Measurements from ENCODE around the gene CPNE4. TPM values are rescaled to one million over a fixed set of nuclear protein-coding genes. Genes with fewer than 3 reads are reported as not detected.

CPNE4 gene
- total RNA-seq, 2 donors from 2014 or later = 1.7 to 2.5 TPM

- Mint-ChIP-seq H3K4me3 (no peak overlapping the region), H3K27me3 (ENCODE audit: insufficient read depth) (no peaks in the 10 kb centered on the region), H3K4me1 (peaks cover under 1% of the 10 kb centered on the region), H3K9me3 (no peaks in the 10 kb centered on the region), H3K36me3 (ENCODE audit: low read depth) (no peaks in the 10 kb centered on the region), H3K27ac (no peak overlapping the region)
- H3K27ac ChIP-seq (ENCODE audit: low read depth, low read length) = no peak overlapping the region
- DNase-seq = no peak
- WGBS, 2 experiments (ENCODE audit: insufficient coverage in 1 of 2, insufficient read length in 1 of 2) = 80% methylated on average over 1 of the region's 1 CpG; no CpG with 5 or more reads in 1 of the 2 experiments
- TF ChIP-seq, protein P1, sequence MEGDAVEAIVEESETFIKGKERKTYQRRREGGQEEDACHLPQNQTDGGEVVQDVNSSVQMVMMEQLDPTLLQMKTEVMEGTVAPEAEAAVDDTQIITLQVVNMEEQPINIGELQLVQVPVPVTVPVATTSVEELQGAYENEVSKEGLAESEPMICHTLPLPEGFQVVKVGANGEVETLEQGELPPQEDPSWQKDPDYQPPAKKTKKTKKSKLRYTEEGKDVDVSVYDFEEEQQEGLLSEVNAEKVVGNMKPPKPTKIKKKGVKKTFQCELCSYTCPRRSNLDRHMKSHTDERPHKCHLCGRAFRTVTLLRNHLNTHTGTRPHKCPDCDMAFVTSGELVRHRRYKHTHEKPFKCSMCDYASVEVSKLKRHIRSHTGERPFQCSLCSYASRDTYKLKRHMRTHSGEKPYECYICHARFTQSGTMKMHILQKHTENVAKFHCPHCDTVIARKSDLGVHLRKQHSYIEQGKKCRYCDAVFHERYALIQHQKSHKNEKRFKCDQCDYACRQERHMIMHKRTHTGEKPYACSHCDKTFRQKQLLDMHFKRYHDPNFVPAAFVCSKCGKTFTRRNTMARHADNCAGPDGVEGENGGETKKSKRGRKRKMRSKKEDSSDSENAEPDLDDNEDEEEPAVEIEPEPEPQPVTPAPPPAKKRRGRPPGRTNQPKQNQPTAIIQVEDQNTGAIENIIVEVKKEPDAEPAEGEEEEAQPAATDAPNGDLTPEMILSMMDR (conservative IDR thresholded peaks at IDR 0.05) = no peak
- no peak overlapping the region for H3K9ac ChIP-seq (ENCODE audit: extremely low read depth, low read length, poor library complexity, severe bottlenecking)
- no peaks in the 10 kb centered on the region for H3K9me3 ChIP-seq (ENCODE audit: control insufficient read depth, low read length)
- no peaks in the 10 kb centered on the region for H3K36me3 ChIP-seq (ENCODE audit: control insufficient read depth, insufficient read depth, low read length)
- H3K4me3 ChIP-seq (ENCODE audit: low read length) = no peak overlapping the region
- H3K4me1 ChIP-seq (ENCODE audit: control insufficient read depth, insufficient read depth, low read length) = no peaks in the 10 kb centered on the region
- H3K27me3 ChIP-seq (ENCODE audit: control insufficient read depth, insufficient read depth, low read length, poor library complexity, severe bottlenecking) = peaks cover 9% of the 10 kb centered on the region
Measured at GRCh38 chr3:131840156-131840797, 194.5 kb downstream of the CPNE4 start.

DNA sequence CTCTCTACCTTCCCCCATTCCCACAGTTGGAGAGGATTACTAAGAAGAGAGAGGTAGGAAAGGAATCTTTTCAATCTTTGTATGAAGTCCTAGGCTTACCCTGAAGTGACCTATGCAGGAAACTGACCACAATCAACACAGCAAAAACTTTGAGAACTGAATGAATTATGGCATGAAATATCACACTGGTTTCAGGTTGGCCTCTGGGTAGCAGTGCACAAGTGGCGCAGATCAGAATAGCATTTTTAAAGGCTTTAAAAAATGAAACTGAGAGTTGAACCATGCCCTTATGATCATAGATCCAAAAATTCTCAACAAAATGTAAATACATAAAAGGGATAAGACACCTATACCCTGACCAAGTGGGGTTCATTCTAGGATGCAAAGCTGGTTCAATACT is 198.9 kb downstream of the CPNE4 start:
- Histone ChIP-seq H3K36me3 (ENCODE audit: control insufficient read depth, insufficient read depth, low read length) (no peaks in the 10 kb centered on the region), H3K9me3 (ENCODE audit: control insufficient read depth, low read length) (no peaks in the 10 kb centered on the region), H3K4me3 (ENCODE audit: low read length) (no peak overlapping the region), H3K4me1 (ENCODE audit: control insufficient read depth, insufficient read depth, low read length) (no peaks in the 10 kb centered on the region), H3K9ac (ENCODE audit: extremely low read depth, low read length, poor library complexity, severe bottlenecking) (no peak overlapping the region), H3K27me3 (ENCODE audit: control insufficient read depth, insufficient read depth, low read length, poor library complexity, severe bottlenecking) (no peaks in the 10 kb centered on the region), H3K27ac (ENCODE audit: low read depth, low read length) (no peak overlapping the region)
- Mint-ChIP-seq H3K9me3 (no peaks in the 10 kb centered on the region), H3K27ac (no peak overlapping the region), H3K4me3 (no peak overlapping the region), H3K4me1 (peaks cover 3% of the 10 kb centered on the region), H3K36me3 (ENCODE audit: low read depth) (no peaks in the 10 kb centered on the region), H3K27me3 (ENCODE audit: insufficient read depth) (no peaks in the 10 kb centered on the region)
- no peak for DNase-seq
- 96% methylated on average over 1 of the region's 1 CpG; no CpG with 5 or more reads in 1 of the 2 experiments for WGBS, 2 experiments (ENCODE audit: insufficient coverage in 1 of 2, insufficient read length in 1 of 2)
- TF ChIP-seq, protein P1 (conservative IDR thresholded peaks at IDR 0.05) = no peak

GRCh38 chr3:131831608-131832007 is 203.2 kb downstream of the CPNE4 start:
- H3K4me3 Mint-ChIP-seq = no peak overlapping the region
- H3K27me3 ChIP-seq (ENCODE audit: control insufficient read depth, insufficient read depth, low read length, poor library complexity, severe bottlenecking) = no peaks in the 10 kb centered on the region
- 91% methylated on average over 3 of the region's 4 CpGs; no CpG with 5 or more reads in 1 of the 2 experiments for WGBS, 2 experiments (ENCODE audit: insufficient coverage in 1 of 2, insufficient read length in 1 of 2)
- peaks cover 7% of the 10 kb centered on the region for H3K9me3 Mint-ChIP-seq
- no peak overlapping the region for H3K27ac Mint-ChIP-seq
- DNase-seq = no peak
- H3K9ac ChIP-seq (ENCODE audit: extremely low read depth, low read length, poor library complexity, severe bottlenecking) = no peak overlapping the region
- H3K36me3 Mint-ChIP-seq (ENCODE audit: low read depth) = peaks cover 3% of the 10 kb centered on the region
- H3K4me1 Mint-ChIP-seq = peaks cover 5% of the 10 kb centered on the region
- H3K4me3 ChIP-seq (ENCODE audit: low read length) = no peak overlapping the region
- no peaks in the 10 kb centered on the region for H3K27me3 Mint-ChIP-seq (ENCODE audit: insufficient read depth)
- H3K36me3 ChIP-seq (ENCODE audit: control insufficient read depth, insufficient read depth, low read length) = no peaks in the 10 kb centered on the region
- peaks cover 14% of the 10 kb centered on the region for H3K9me3 ChIP-seq (ENCODE audit: control insufficient read depth, low read length)
- no peak overlapping the region for H3K27ac ChIP-seq (ENCODE audit: low read depth, low read length)
- no peaks in the 10 kb centered on the region for H3K4me1 ChIP-seq (ENCODE audit: control insufficient read depth, insufficient read depth, low read length)
- TF ChIP-seq, protein P1 (conservative IDR thresholded peaks at IDR 0.05) = no peak

Measured in endodermal cell (in vitro differentiated cells).